Ascending aorta (tissue), 2 donors: ENCODE results near the gene ATF6B. TPM values are rescaled to one million over a fixed set of nuclear protein-coding genes. Genes with fewer than 3 reads are reported as not detected.

Experiments
- DNase-seq, 2 donors: peaks; one replicate each; pipeline ENCODE4 v3.0.0-alpha.2; 2019; ENCODE audit warnings: low spot score in 2 of 2
- H3K27ac ChIP-seq, 2 donors: fragments of 200-600 bp; sonication (generic); one replicate each; pipeline ENCODE4 v1.5.1; 2016 to 2017; ENCODE audit warnings: mild to moderate bottlenecking in 1 of 2
- H3K27me3 ChIP-seq: fragments of 200-600 bp; sonication (generic); one replicate; pipeline ENCODE4 v1.5.1; 2017
- H3K36me3 ChIP-seq, 2 donors: fragments of 200-600 bp; sonication (generic); one replicate each; pipeline ENCODE4 v1.5.1; 2016
- H3K4me1 ChIP-seq, 2 donors: fragments of 200-600 bp; sonication (generic); one replicate each; pipeline ENCODE4 v1.5.1; 2016 to 2017; ENCODE audit warnings: mild to moderate bottlenecking in 1 of 2
- H3K4me3 ChIP-seq, 2 donors: fragments of 200-600 bp; sonication (generic); one replicate each; pipeline ENCODE4 v1.5.1; 2016 to 2017; ENCODE audit warnings: mild to moderate bottlenecking in 1 of 2
- H3K9me3 ChIP-seq, 2 donors: fragments of 200-600 bp; sonication (generic); one replicate each; pipeline ENCODE4 v1.5.1; 2016
- intact Hi-C: fragments of 100-400 bp; cut with DNase I; formaldehyde crosslinking; loops from one replicate; pipeline ENCODE4 v1.15.1; 2023
- total RNA-seq: library from RNA; depleted of rRNA; stranded (reverse); fragments of >200 nt; gene quantifications from one replicate; pipeline ENCODE4 v1.1.0, GENCODE V29; 2016
- TF ChIP-seq, protein P1 (sequence below), 3 experiments: fragments of 200-600 bp in 2 of 3; fragments of 450-650 bp in 1 of 3; sonication (generic) in 2 of 3; IDR thresholded peaks; one replicate each; pipeline ENCODE4 v1.5.1; 2016 to 2019; ENCODE audit warnings: antibody characterized with exemption in 3 of 3, mild to moderate bottlenecking in 1 of 3, moderate library complexity in 1 of 3

ATF6B gene
- total RNA-seq, 1 donor from 2014 or later, result 123 TPM

DNA sequence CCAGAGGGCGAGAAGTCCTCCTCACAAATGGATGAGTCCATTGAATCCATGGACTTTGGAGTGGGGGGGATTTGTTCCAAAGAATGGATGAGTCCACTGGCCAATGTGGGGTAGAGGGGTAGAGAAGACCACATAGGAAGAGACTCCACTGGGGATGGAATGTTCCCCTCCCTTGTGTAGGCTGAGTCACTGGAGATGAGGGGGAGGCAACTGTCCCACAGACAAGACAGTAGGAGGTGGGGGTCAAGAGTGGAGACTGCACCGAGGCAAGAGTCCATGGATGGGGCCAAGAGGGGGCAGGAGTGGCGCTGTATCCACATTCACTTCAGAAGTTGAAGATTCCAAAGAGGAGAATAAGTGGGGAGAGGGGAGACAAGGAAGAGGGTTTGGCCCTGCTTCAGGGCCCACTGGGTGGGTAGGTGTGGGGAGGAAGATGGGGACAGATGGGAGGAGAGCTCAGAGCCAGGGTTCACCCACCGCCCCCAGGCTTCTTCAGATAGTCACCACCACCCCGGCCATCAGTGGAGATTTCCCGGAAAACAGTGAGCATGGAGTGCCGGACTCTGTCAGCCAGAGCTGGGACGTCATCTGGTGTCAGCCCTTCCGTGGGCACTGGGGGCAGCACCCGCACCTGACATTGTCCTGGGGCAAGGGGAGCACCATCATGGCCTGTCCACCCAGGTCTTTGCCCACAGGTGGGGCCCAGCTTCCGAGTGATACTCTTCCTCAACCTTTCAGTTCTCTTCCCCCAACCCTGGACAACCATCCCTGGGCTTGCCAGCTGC is 41.0 kb upstream of the ATF6B start:
- Histone ChIP-seq H3K27ac (no peak overlapping the region), H3K36me3 (peaks cover 38 to 59% of the 10 kb centered on the region in 2 donors), H3K4me1 (no peaks in the 10 kb centered on the region)

DNA sequence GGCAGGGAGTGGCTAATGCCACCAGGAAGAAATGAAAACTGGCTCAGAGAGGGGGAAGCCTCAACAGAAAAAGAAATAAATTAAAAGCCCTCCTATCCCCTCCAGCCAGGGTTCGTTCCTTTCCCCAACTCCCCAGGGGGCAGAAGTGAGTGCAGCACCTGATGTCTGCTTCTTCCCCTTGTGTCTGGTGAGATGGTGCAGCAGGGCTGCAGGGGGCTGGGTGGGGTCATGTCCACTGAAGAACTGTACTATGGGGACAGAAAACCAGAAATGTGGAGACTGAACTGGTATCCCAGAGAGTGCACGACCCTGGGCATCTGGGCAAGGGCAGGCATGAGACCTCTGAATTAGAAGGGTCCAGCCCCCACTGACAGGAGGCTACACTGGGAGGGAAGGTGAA is 40.3 kb upstream of the ATF6B start:
- Histone ChIP-seq H3K4me3 (no peak overlapping the region), H3K4me1 (no peaks in the 10 kb centered on the region), H3K9me3 (no peaks in the 10 kb centered on the region), H3K36me3 (peaks cover 41 to 64% of the 10 kb centered on the region in 2 donors), H3K27me3 (no peaks in the 10 kb centered on the region), H3K27ac (no peak overlapping the region)
- TF ChIP-seq, protein P1, sequence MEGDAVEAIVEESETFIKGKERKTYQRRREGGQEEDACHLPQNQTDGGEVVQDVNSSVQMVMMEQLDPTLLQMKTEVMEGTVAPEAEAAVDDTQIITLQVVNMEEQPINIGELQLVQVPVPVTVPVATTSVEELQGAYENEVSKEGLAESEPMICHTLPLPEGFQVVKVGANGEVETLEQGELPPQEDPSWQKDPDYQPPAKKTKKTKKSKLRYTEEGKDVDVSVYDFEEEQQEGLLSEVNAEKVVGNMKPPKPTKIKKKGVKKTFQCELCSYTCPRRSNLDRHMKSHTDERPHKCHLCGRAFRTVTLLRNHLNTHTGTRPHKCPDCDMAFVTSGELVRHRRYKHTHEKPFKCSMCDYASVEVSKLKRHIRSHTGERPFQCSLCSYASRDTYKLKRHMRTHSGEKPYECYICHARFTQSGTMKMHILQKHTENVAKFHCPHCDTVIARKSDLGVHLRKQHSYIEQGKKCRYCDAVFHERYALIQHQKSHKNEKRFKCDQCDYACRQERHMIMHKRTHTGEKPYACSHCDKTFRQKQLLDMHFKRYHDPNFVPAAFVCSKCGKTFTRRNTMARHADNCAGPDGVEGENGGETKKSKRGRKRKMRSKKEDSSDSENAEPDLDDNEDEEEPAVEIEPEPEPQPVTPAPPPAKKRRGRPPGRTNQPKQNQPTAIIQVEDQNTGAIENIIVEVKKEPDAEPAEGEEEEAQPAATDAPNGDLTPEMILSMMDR (IDR thresholded peaks at IDR 0.05), result no peak
- DNase-seq, result no peak
- intact Hi-C loops, result no loop called here

More for the DNA sequence above, 41.0 kb upstream of the ATF6B start:
- no peaks in the 10 kb centered on the region for H3K27me3 ChIP-seq
- H3K4me3 ChIP-seq, result no peak overlapping the region
- TF ChIP-seq, protein P1 (IDR thresholded peaks at IDR 0.05), result no peak
- H3K9me3 ChIP-seq, result no peaks in the 10 kb centered on the region
- DNase-seq, result no peak
- intact Hi-C loops, result no loop called here

DNA sequence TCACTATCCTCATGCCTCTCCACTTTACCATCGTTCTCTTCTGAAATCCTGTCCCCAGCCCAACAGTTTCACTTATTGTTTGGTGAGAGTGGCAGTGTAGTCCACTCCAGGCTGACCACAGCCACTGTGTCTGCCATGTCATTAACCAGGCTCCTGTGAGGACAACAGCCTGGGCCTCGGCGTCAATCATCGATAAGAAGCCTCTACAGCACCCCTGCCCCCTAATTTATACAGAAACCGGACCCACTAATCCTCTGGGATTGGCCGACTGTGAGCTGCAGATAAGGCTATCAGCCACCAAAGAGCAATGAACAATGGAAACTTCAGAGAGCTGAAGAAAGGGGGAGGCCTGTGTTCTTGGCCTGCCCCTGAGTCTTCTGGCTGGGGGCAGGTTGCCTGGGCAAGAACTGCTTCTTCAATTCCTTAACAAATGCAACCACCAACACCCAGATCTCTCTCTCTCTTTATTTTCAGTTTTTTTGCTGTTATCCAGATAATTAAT is 39.8 kb upstream of the ATF6B start:
- TF ChIP-seq, protein P1 (IDR thresholded peaks at IDR 0.05), result no peak
- Histone ChIP-seq H3K36me3 (peaks cover 44 to 68% of the 10 kb centered on the region in 2 donors), H3K27me3 (no peaks in the 10 kb centered on the region), H3K4me3 (no peak overlapping the region), H3K9me3 (no peaks in the 10 kb centered on the region), H3K27ac (no peak overlapping the region), H3K4me1 (no peaks in the 10 kb centered on the region)
- DNase-seq, result no peak
- intact Hi-C loops, result no loop called here

DNA sequence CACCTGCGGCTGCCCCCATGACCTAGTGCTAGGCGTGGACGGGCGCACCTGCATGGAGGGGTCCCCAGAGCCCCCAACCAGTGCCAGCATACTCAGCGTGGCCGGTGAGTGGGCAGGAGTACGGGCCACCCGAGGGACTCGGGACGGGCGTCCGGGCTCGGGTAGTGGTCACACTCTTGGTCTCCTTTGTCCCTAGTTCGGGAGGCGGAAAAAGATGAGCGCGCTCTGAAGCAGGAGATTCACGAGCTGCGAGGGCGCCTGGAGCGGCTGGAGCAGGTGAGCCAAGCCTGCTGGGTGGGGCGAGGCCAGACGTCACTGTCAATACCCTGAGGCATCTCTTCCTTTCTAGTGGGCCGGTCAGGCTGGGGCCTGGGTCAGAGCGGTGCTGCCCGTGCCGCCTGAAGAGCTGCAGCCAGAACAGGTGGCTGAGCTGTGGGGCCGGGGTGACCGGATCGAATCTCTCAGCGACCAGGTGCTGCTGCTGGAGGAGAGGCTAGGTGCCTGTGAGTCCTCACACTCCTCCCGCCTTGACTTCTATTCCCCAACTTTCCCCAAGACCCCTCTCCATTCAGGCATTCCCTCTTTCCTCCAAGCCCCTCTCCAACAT is 39.2 kb upstream of the ATF6B start:
- intact Hi-C loops, result no loop called here
- Histone ChIP-seq H3K27me3 (no peaks in the 10 kb centered on the region), H3K4me1 (no peaks in the 10 kb centered on the region), H3K36me3 (peaks cover 46 to 73% of the 10 kb centered on the region in 2 donors), H3K4me3 (no peak overlapping the region), H3K27ac (no peak overlapping the region), H3K9me3 (no peaks in the 10 kb centered on the region)
- no peak for DNase-seq
- TF ChIP-seq, protein P1 (IDR thresholded peaks at IDR 0.05), result no peak

DNA sequence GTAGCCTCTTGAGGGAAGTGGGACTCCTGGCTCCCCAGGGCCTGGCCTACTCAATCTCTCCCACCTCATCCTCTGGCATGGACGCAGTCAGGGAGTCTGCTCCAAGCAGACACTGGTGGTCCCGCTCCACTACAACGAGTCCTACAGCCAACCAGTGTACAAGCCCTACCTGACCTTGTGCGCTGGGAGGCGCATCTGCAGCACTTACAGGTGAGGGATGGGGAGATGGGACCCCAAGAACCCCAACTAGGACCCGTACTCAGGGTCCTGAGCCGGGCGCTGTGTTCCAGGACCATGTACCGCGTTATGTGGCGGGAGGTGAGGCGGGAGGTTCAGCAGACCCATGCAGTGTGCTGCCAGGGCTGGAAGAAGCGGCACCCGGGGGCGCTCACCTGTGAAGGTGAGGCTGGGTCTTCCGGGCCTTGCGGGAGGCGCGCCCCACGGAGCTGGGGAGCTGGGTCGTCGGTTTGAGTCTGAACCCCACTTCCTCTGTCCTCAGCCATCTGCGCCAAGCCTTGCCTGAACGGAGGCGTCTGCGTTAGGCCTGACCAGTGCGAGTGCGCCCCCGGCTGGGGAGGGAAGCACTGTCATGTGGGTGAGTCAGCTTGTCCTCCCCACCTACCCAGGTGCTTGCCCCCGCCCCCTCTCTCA is 38.5 kb upstream of the ATF6B start:
- intact Hi-C loops, result no loop called here
- H3K27me3 ChIP-seq, result no peaks in the 10 kb centered on the region
- no peak overlapping the region for H3K4me3 ChIP-seq
- no peaks in the 10 kb centered on the region for H3K9me3 ChIP-seq
- TF ChIP-seq, protein P1 (IDR thresholded peaks at IDR 0.05), result no peak
- H3K36me3 ChIP-seq, result peaks cover 46 to 75% of the 10 kb centered on the region in 2 donors
- H3K4me1 ChIP-seq, result no peaks in the 10 kb centered on the region
- DNase-seq, result no peak
- no peak overlapping the region for H3K27ac ChIP-seq
